GM12878 (cell line): ENCODE measurements around the gene RAB43. TPM values are rescaled to one million over a fixed set of nuclear protein-coding genes. Genes with fewer than 3 reads are reported as not detected.

Experiments used
- ATAC-seq: fragments of 200-7000 bp; cut with Tn5 transposase; 3 replicates; pipeline ENCODE4 v1.9.1; 2020; ENCODE audit warnings: mild to moderate bottlenecking, moderate library complexity
- BruUV-seq: library from RNA; stranded (reverse); fragments of 400-500 nt; replicated peaks from 2 replicates; lab custom pipeline; 2021; lab: Mats Ljungman, UMichigan
- CTCF ChIA-PET: fragments of 300-600 bp; sonication (Branson Sonifier 250); formaldehyde crosslinking; extraction: SDS; loops from one replicate; lab custom pipeline; 2021; ENCODE audit warnings: inconsistent platforms; lab: Yijun Ruan, JAX
- POLR2A ChIA-PET: fragments of 350-600 bp; formaldehyde crosslinking; extraction: SDS; loops from one replicate; lab custom pipeline; 2021; ENCODE audit warnings: inconsistent platforms; lab: Charles Lee
- RAD21 ChIA-PET: fragments of 300-600 bp; sonication (Branson Sonifier 250); formaldehyde crosslinking; loops from one replicate; lab custom pipeline; 2023; ENCODE audit warnings: antibody characterized with exemption; ENCODE audit not compliant: unreplicated experiment; lab: Charles Lee
- SMC1A ChIA-PET: fragments of 300-600 bp; sonication (Branson Sonifier 250); formaldehyde crosslinking; loops from one replicate; lab custom pipeline; 2023; ENCODE audit not compliant: unreplicated experiment, uncharacterized antibody; lab: Charles Lee
- DNase-seq: peaks from one replicate; pipeline ENCODE4 v3.0.0-alpha.2; 2011; ENCODE audit warnings: low read depth, low spot score
- FAIRE-seq: peaks from 3 replicates; lab custom pipeline; 2011; peaks lifted over from hg19 to GRCh38; lab: Jason Lieb, UNC
- H2AFZ ChIP-seq: 2 replicates; pipeline ENCODE4 v1.6.0; 2011; ENCODE audit warnings: low read depth, low read length, control low read depth; ENCODE audit not compliant: control insufficient read depth
- H3K27ac ChIP-seq: 2 replicates; pipeline ENCODE4 v1.5.1; 2011; ENCODE audit warnings: control low read depth; ENCODE audit not compliant: control insufficient read depth, insufficient read depth
- H3K27me3 ChIP-seq, 2 experiments: replicated peaks in 1 of 2; 2 replicates each; pipeline versions ENCODE4 v1.6.0 to v1.6.1; 2011; ENCODE audit warnings: low read length in 1 of 2; ENCODE audit not compliant: control insufficient read depth in 2 of 2, insufficient read depth in 2 of 2
- H3K36me3 ChIP-seq, 2 experiments: 2 replicates each; pipeline ENCODE4 v1.5.1; 2011; ENCODE audit warnings: low read length in 1 of 2; ENCODE audit not compliant: control insufficient read depth in 2 of 2, insufficient read depth in 2 of 2
- H3K4me1 ChIP-seq: 2 replicates; pipeline ENCODE4 v1.6.1; 2011; ENCODE audit warnings: mild to moderate bottlenecking, low read length, moderate library complexity, mixed read lengths; ENCODE audit not compliant: control insufficient read depth, insufficient read depth
- H3K4me2 ChIP-seq: 2 replicates; pipeline ENCODE4 v1.6.0; 2011; ENCODE audit warnings: control low read depth; ENCODE audit not compliant: control insufficient read depth, insufficient read depth
- H3K4me3 ChIP-seq: fragments of 200-600 bp; sonication (generic); 2 replicates; pipeline ENCODE4 v1.5.1; 2016
- H3K79me2 ChIP-seq: 2 replicates; pipeline ENCODE4 v1.6.0; 2011; ENCODE audit warnings: low read length; ENCODE audit not compliant: control insufficient read depth, insufficient read depth
- H3K9ac ChIP-seq: 2 replicates; pipeline ENCODE4 v1.8.0; 2011; ENCODE audit warnings: low read length, control low read depth, mixed read lengths; ENCODE audit not compliant: control insufficient read depth, insufficient read depth
- H3K9me3 ChIP-seq: replicated peaks from 3 replicates; pipeline ENCODE4 v1.5.1; 2011; ENCODE audit warnings: mild to moderate bottlenecking, low read length; ENCODE audit not compliant: control insufficient read depth, insufficient read depth
- H4K20me1 ChIP-seq: 2 replicates; pipeline ENCODE4 v1.6.0; 2011; ENCODE audit not compliant: control insufficient read depth, insufficient read depth
- CBFB ChIP-seq: IDR thresholded peaks from 2 replicates; pipeline ENCODE4 v1.6.1; 2016; ENCODE audit warnings: antibody characterized with exemption, low read depth
- CHD2 ChIP-seq: IDR thresholded peaks from 2 replicates; pipeline ENCODE4 v1.6.1; 2011; ENCODE audit warnings: low read depth, low read length, improper control_type of control experiment, borderline replicate concordance
- EGR1 ChIP-seq, 2 experiments: IDR thresholded peaks; 1 replicate in 1 of 2; 2 replicates in 1 of 2; pipeline ENCODE4 v1.6.1; 2011 to 2012; ENCODE audit warnings: low read depth in 2 of 2, low read length in 2 of 2, borderline replicate concordance in 1 of 2, mild to moderate bottlenecking in 1 of 2, moderate library complexity in 1 of 2
- GABPA ChIP-seq: IDR thresholded peaks from 2 replicates; pipeline ENCODE4 v1.6.1; 2014; ENCODE audit warnings: antibody characterized with exemption, low read depth, mild to moderate bottlenecking, inconsistent platforms
- HCFC1 ChIP-seq: fragments of 150-350 bp; IDR thresholded peaks from 2 replicates; pipeline ENCODE4 v1.6.1; 2014; ENCODE audit warnings: low read length
- HDAC6 ChIP-seq: fragments of 200-600 bp; sonication (generic); IDR thresholded peaks from one replicate; pipeline ENCODE4 v1.8.0; 2017; ENCODE audit warnings: antibody characterized with exemption; ENCODE audit not compliant: unreplicated experiment
- KLF5 ChIP-seq: fragments of 450-650 bp; IDR thresholded peaks from 2 replicates; pipeline ENCODE4 v1.6.1; 2014; ENCODE audit warnings: mild to moderate bottlenecking; ENCODE audit not compliant: partially characterized antibody
- NBN ChIP-seq: fragments of 450-650 bp; IDR thresholded peaks from 2 replicates; pipeline ENCODE4 v1.6.1; 2016
- NFIC ChIP-seq: IDR thresholded peaks from 2 replicates; pipeline ENCODE4 v1.6.1; 2012; ENCODE audit warnings: low read depth, mild to moderate bottlenecking, inconsistent platforms, low read length, moderate library complexity
- NFXL1 ChIP-seq: fragments of 450-650 bp; IDR thresholded peaks from 2 replicates; pipeline ENCODE4 v1.6.1; 2017; ENCODE audit warnings: antibody characterized with exemption, mild to moderate bottlenecking, borderline replicate concordance
- SMARCA5 ChIP-seq: fragments of 450-650 bp; IDR thresholded peaks from 2 replicates; pipeline ENCODE4 v1.6.1; 2017; ENCODE audit warnings: mild to moderate bottlenecking
- WGBS: methylation state at CpG from one replicate; pipeline ENCODE4 v1.1.6; 2016; ENCODE audit warnings: low lambda C conversion rate; ENCODE audit not compliant: insufficient replicate concordance, insufficient coverage; ENCODE audit errors: missing lambda C conversion rate; 5-methylcytosine and 5-hydroxymethylcytosine counted together
- in situ Hi-C: fragments of 300-500 bp; cut with MboI; formaldehyde crosslinking; loops from 9 replicates; pipeline ENCODE4 v1.14.3; 2018; ENCODE audit warnings: mixed read lengths
- intact Hi-C: fragments of 100-400 bp; cut with micrococcal nuclease; formaldehyde crosslinking; loops from one replicate; pipeline ENCODE4 v1.14.2; 2022; ENCODE audit not compliant: unreplicated experiment
- polyA plus RNA-seq, 11 experiments: library from polyadenylated mRNA; depleted of rRNA in 4 of 11; unstranded in 6 of 11; stranded (reverse) in 5 of 11; fragments of >200 nt; fragmentation: Nextera tagmentation in 4 of 11; fragmentation: Illumina TruSeq in 1 of 11; extraction: Ambion mirVana in 4 of 11; extraction: Trizol in 1 of 11; gene quantifications; 1 replicate in 1 of 11; 2 replicates in 10 of 11; pipeline versions ENCODE4 v1.2.1 to v1.2.3, GENCODE V29; 2011 to 2016; ENCODE audit warnings: inconsistent platforms in 2 of 11, missing spikeins in 2 of 11, low read depth in 1 of 11
- total RNA-seq, 4 experiments: library from RNA; depleted of rRNA in 3 of 4; stranded (reverse); fragments of >200 nt in 3 of 4; fragmentation: Illumina TruSeq in 1 of 4; extraction: Trizol in 1 of 4; gene quantifications; 2 replicates each; pipeline versions ENCODE4 v1.2.1 to v1.2.3, GENCODE V29; 2013 to 2021
- TF ChIP-seq, protein P1 (sequence below): IDR thresholded peaks from 2 replicates; pipeline ENCODE4 v1.6.1; 2012; ENCODE audit warnings: low read depth, low read length, improper control_type of control experiment
- TF ChIP-seq, protein P2 (sequence below): IDR thresholded peaks from 2 replicates; pipeline ENCODE4 v1.6.1; 2012; ENCODE audit warnings: low read depth, low read length, improper control_type of control experiment
- TF ChIP-seq, protein P3 (sequence below): IDR thresholded peaks from 2 replicates; pipeline ENCODE4 v1.6.1; 2011; ENCODE audit warnings: low read depth, mild to moderate bottlenecking, low read length, moderate library complexity, borderline replicate concordance; ENCODE audit errors: extremely low read depth
- TF ChIP-seq, protein P4 (sequence below): IDR thresholded peaks from 2 replicates; pipeline ENCODE4 v1.6.1; 2012; ENCODE audit warnings: improper control_type of control experiment, low read depth, low read length; ENCODE audit not compliant: insufficient replicate concordance

RAB43 gene
- total and polyA plus RNA-seq, 10 of the 15 experiments (the other 5 are each of a cell fraction or from before 2014, with no cell fraction given), result 0.08 to 14.0 (median 4.0) TPM

DNA sequence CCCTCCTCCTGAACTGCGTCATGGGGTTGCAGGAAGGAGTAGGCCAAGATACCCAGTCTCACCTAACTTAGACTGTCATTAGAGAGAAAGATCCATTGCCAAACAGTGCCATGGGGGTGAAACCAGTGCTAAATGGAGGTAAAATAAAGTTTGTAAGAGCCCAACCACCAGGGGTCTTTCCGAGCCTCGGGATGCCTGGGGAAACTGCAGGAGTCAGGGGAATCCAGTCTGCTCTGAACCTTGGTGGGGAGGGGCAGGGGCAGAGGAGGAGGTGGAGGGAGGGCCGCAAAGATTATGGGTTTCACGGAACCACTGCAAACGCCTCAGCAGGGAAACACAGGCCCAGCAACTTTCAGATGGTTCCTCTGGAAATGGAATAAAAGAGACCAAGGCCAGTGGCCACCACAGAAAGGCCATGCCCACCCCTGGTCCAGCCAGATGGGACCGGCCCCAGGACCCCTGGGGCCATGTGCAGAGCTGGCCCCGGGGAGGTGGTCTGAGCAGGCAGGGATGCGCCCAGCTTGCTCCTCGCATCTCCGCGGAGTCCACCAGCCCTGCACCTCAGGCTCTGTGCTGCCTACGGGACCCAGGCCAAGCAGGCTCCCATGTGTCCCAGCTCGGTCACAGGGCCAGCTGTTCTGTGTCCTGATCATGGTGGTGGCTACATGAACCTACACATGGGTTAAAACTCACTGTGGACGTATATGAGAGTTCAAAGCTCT, 80.9 kb downstream of the RAB43 start (continued):
- TF ChIP-seq CHD2, result no peak
- no peak for TF ChIP-seq KLF5
- TF ChIP-seq, all 136 proteins: peak for 0

DNA sequence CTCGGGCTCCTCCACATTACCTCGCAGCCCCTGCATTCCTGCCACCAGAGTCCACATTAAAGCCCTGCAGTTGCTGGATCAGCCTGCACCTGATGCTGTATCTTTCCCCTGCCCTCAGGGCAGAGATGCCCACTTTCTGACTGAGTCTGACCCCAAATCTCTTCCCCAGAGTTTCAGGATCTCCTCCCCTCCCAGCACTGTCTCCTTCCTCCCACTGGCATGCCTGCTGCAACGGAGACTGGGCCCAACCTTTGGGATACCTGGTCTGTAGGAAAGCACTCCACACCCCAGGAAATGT, 81.6 kb downstream of the RAB43 start:
- Histone ChIP-seq H3K27me3 (no peaks in the 10 kb centered on the region; a peak in 2 of 4 replicates), H3K36me3 (no peaks in the 10 kb centered on the region), H3K27ac (no peak overlapping the region), H3K9ac (no peak overlapping the region), H3K4me3 (no peak overlapping the region), H3K79me2 (no peaks in the 10 kb centered on the region), H3K9me3 (no peaks in the 10 kb centered on the region), H4K20me1 (no peaks in the 10 kb centered on the region), H3K4me1 (no peaks in the 10 kb centered on the region), H2AFZ (no peak overlapping the region), H3K4me2 (no peak overlapping the region)
- ATAC-seq (no peak), FAIRE-seq (no peak), DNase-seq (no peak)
- RAD21 ChIA-PET, result no interaction called here
- intact Hi-C loops, result no loop called here
- BruUV-seq, result no TSS peak
- in situ Hi-C loops, result no loop called here
- WGBS, result 3% methylated on average over 3 of the region's 3 CpGs
- POLR2A ChIA-PET, result no interaction called here
- CTCF ChIA-PET, result interaction anchor here (1.0 kb wide), 1 partner anchor 14 kb away, joined by 3 read pairs; no protein-coding TSS in a partner anchor
- SMC1A ChIA-PET, result no interaction called here
- no peak for TF ChIP-seq HCFC1
- no peak for TF ChIP-seq EGR1 (IDR thresholded peaks at IDR 0.05; ENCODE audit: borderline replicate concordance in 1 of 2, low read depth in 2 of 2, low read length in 2 of 2)
- no peak for TF ChIP-seq CBFB
- no peak for TF ChIP-seq SMARCA5
- no peak for TF ChIP-seq HDAC6
- TF ChIP-seq, protein P1, sequence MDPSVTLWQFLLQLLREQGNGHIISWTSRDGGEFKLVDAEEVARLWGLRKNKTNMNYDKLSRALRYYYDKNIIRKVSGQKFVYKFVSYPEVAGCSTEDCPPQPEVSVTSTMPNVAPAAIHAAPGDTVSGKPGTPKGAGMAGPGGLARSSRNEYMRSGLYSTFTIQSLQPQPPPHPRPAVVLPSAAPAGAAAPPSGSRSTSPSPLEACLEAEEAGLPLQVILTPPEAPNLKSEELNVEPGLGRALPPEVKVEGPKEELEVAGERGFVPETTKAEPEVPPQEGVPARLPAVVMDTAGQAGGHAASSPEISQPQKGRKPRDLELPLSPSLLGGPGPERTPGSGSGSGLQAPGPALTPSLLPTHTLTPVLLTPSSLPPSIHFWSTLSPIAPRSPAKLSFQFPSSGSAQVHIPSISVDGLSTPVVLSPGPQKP, result no peak
- TF ChIP-seq GABPA, result no peak
- no peak for TF ChIP-seq NBN
- no peak for TF ChIP-seq NFIC
- TF ChIP-seq, protein P2, sequence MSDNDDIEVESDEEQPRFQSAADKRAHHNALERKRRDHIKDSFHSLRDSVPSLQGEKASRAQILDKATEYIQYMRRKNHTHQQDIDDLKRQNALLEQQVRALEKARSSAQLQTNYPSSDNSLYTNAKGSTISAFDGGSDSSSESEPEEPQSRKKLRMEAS, result no peak
- TF ChIP-seq, protein P3, sequence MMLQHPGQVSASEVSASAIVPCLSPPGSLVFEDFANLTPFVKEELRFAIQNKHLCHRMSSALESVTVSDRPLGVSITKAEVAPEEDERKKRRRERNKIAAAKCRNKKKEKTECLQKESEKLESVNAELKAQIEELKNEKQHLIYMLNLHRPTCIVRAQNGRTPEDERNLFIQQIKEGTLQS, result no peak
- TF ChIP-seq, protein P4, sequence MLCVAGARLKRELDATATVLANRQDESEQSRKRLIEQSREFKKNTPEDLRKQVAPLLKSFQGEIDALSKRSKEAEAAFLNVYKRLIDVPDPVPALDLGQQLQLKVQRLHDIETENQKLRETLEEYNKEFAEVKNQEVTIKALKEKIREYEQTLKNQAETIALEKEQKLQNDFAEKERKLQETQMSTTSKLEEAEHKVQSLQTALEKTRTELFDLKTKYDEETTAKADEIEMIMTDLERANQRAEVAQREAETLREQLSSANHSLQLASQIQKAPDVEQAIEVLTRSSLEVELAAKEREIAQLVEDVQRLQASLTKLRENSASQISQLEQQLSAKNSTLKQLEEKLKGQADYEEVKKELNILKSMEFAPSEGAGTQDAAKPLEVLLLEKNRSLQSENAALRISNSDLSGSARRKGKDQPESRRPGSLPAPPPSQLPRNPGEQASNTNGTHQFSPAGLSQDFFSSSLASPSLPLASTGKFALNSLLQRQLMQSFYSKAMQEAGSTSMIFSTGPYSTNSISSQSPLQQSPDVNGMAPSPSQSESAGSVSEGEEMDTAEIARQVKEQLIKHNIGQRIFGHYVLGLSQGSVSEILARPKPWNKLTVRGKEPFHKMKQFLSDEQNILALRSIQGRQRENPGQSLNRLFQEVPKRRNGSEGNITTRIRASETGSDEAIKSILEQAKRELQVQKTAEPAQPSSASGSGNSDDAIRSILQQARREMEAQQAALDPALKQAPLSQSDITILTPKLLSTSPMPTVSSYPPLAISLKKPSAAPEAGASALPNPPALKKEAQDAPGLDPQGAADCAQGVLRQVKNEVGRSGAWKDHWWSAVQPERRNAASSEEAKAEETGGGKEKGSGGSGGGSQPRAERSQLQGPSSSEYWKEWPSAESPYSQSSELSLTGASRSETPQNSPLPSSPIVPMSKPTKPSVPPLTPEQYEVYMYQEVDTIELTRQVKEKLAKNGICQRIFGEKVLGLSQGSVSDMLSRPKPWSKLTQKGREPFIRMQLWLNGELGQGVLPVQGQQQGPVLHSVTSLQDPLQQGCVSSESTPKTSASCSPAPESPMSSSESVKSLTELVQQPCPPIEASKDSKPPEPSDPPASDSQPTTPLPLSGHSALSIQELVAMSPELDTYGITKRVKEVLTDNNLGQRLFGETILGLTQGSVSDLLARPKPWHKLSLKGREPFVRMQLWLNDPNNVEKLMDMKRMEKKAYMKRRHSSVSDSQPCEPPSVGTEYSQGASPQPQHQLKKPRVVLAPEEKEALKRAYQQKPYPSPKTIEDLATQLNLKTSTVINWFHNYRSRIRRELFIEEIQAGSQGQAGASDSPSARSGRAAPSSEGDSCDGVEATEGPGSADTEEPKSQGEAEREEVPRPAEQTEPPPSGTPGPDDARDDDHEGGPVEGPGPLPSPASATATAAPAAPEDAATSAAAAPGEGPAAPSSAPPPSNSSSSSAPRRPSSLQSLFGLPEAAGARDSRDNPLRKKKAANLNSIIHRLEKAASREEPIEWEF, result no peak
- no peak for TF ChIP-seq NFXL1
